Natural killer cell (primary cell): ENCODE results near the gene TMED8. TPM values are rescaled to one million over a fixed set of nuclear protein-coding genes. Genes with fewer than 3 reads are reported as not detected.
"Not testable (repeated sequence)": the region's sequence is repeated elsewhere in the genome, so short reads cannot be mapped to it uniquely, and the experiment has no call there.

Experiments
- ATAC-seq, 3 donors: fragments of 150-1000 bp in 2 of 3; fragments of 200-7000 bp in 1 of 3; cut with Tn5 transposase; 1 replicate in 1 of 3; 2 replicates in 2 of 3; pipeline ENCODE4 v1.10.0; 2021; ENCODE audit warnings: mild to moderate bottlenecking in 2 of 3, moderate library complexity in 2 of 3
- DNase-seq, 2 donors: peaks; one replicate each; pipeline versions ENCODE4 v3.0.0 to v3.0.0-alpha.2; 2013 to 2021; ENCODE audit warnings: mixed read lengths in 1 of 2
- H3K27ac ChIP-seq: one replicate; pipeline ENCODE4 v1.5.1; 2013; ENCODE audit warnings: mild to moderate bottlenecking, low read length
- H3K27me3 ChIP-seq: one replicate; pipeline ENCODE4 v1.6.1; 2013; ENCODE audit warnings: low read length; ENCODE audit not compliant: control insufficient read depth, insufficient read depth
- H3K36me3 ChIP-seq: one replicate; pipeline ENCODE4 v1.6.1; 2013; ENCODE audit warnings: low read length; ENCODE audit not compliant: control insufficient read depth, insufficient read depth
- H3K4me1 ChIP-seq: one replicate; pipeline ENCODE4 v1.6.1; 2013; ENCODE audit warnings: low read length; ENCODE audit not compliant: control insufficient read depth, insufficient read depth
- H3K4me3 ChIP-seq: one replicate; pipeline ENCODE4 v1.5.1; 2013; ENCODE audit warnings: low read length
- H3K9me3 ChIP-seq: one replicate; pipeline ENCODE4 v1.6.1; 2013; ENCODE audit warnings: low read length; ENCODE audit not compliant: control insufficient read depth, insufficient read depth
- H3K27ac Mint-ChIP-seq, 2 donors: one replicate each; pipeline ENCODE4 v1.8.0; 2022; ENCODE audit warnings: mild to moderate bottlenecking in 2 of 2, mixed read lengths in 2 of 2, moderate library complexity in 1 of 2
- H3K27me3 Mint-ChIP-seq, 2 donors: one replicate each; pipeline ENCODE4 v1.8.0; 2022; ENCODE audit warnings: low read depth in 2 of 2, mixed read lengths in 2 of 2
- H3K36me3 Mint-ChIP-seq: one replicate; pipeline ENCODE4 v1.8.0; 2022; ENCODE audit warnings: mixed read lengths
- H3K4me1 Mint-ChIP-seq, 2 donors: one replicate each; pipeline ENCODE4 v1.8.0; 2022; ENCODE audit warnings: mixed read lengths in 2 of 2
- H3K4me3 Mint-ChIP-seq: one replicate; pipeline ENCODE4 v1.8.0; 2022; ENCODE audit warnings: mild to moderate bottlenecking, moderate library complexity, mixed read lengths
- H3K9me3 Mint-ChIP-seq, 2 donors: one replicate each; pipeline ENCODE4 v1.8.0; 2022; ENCODE audit warnings: mixed read lengths in 2 of 2
- CTCF ChIP-seq: fragments of 200-600 bp; IDR thresholded peaks from one replicate; pipeline ENCODE4 v1.8.0; 2022; ENCODE audit warnings: antibody characterized with exemption
- WGBS: methylation state at CpG from one replicate; pipeline ENCODE4 v1.1.7; 2013; ENCODE audit warnings: missing lambda C conversion rate; ENCODE audit not compliant: insufficient coverage; 5-methylcytosine and 5-hydroxymethylcytosine counted together
- intact Hi-C: fragments of 100-400 bp; cut with micrococcal nuclease; formaldehyde crosslinking; loops from one replicate; pipeline ENCODE4 v1.14.2; 2022
- total RNA-seq, 4 donors: library from RNA; stranded (reverse); fragments of 120-200 nt in 1 of 4; gene quantifications; one replicate each; pipeline versions ENCODE4 v1.2.3 to v1.2.4, GENCODE V29; 2013 to 2022

TMED8 gene
- total RNA-seq, 3 donors from 2014 or later (not counting 1 experiment from before 2014, with no cell fraction given), result 8.0 to 9.3 (median 9.1) TPM

GRCh38 chr14:77320238-77320935 is 56.5 kb downstream of the TMED8 start, which contains the start of gene POMT2:
POMT2 (minus strand) TSS chr14:77320883; CDS start chr14:77320681, 202 bp downstream.
- no peaks in the 10 kb centered on the region for H3K36me3 Mint-ChIP-seq
- no peaks in the 10 kb centered on the region for H3K27me3 ChIP-seq
- no peaks in the 10 kb centered on the region for H3K27me3 Mint-ChIP-seq
- peak; percentile 51 to 77 (median 66) for ATAC-seq
- WGBS, result under 1% methylated on average over 69 of the region's 69 CpGs
- H3K4me1 Mint-ChIP-seq, result peaks cover 13 to 14% of the 10 kb centered on the region in 2 donors
- H3K9me3 Mint-ChIP-seq, result no peaks in the 10 kb centered on the region
- H3K36me3 ChIP-seq, result no peaks in the 10 kb centered on the region
- peak within 1 kb of the TSS; percentile 88 for H3K27ac ChIP-seq
- H3K4me1 ChIP-seq, result peaks cover 11% of the 10 kb centered on the region
- TF ChIP-seq CTCF, result peak; percentile 37
- DNase-seq, result peak; percentile 92 to 95
- H3K9me3 ChIP-seq, result no peaks in the 10 kb centered on the region
- H3K4me3 ChIP-seq, result peak within 1 kb of the TSS; percentile 63
- H3K27ac Mint-ChIP-seq, result peak within 1 kb of the TSS; percentile 96 to 97
- intact Hi-C loops, result loop anchor here (2.0 kb wide), 2 partner anchors 56 to 388 kb away; partner anchors contain the start of genes ALKBH1, SAMD15, SLIRP and TMED8
- H3K4me3 Mint-ChIP-seq, result peak within 1 kb of the TSS; percentile 97

GRCh38 chr14:77319422-77319821 is 57.5 kb downstream of the TMED8 start:
- ATAC-seq (no peak), DNase-seq (no peak)
- no peak overlapping the region for H3K27ac ChIP-seq
- Mint-ChIP-seq H3K27ac (no peak overlapping the region), H3K4me3 (no peak overlapping the region), H3K27me3 (no peaks in the 10 kb centered on the region), H3K9me3 (no peaks in the 10 kb centered on the region), H3K36me3 (no peaks in the 10 kb centered on the region), H3K4me1 (peaks cover 13 to 14% of the 10 kb centered on the region in 2 donors)
- 87% methylated on average over 5 of the region's 5 CpGs for WGBS
- TF ChIP-seq CTCF, result no peak
- H3K36me3 ChIP-seq, result no peaks in the 10 kb centered on the region
- intact Hi-C loops, result no loop called here
- H3K9me3 ChIP-seq, result no peaks in the 10 kb centered on the region
- no peak overlapping the region for H3K4me3 ChIP-seq
- no peaks in the 10 kb centered on the region for H3K27me3 ChIP-seq
- H3K4me1 ChIP-seq, result peaks cover 11% of the 10 kb centered on the region

GRCh38 chr14:77318756-77319155 is 58.1 kb downstream of the TMED8 start:
- H3K9me3 Mint-ChIP-seq, H3K27me3 Mint-ChIP-seq, H3K9me3 ChIP-seq, ATAC-seq, H3K4me3 Mint-ChIP-seq, H3K4me3 ChIP-seq, H3K36me3 ChIP-seq, H3K36me3 Mint-ChIP-seq, DNase-seq, H3K27me3 ChIP-seq, H3K27ac Mint-ChIP-seq, H3K27ac ChIP-seq, intact Hi-C loops: not testable (repeated sequence)
- peaks cover 13 to 14% of the 10 kb centered on the region in 2 donors for H3K4me1 Mint-ChIP-seq
- 97% methylated on average over 11 of the region's 11 CpGs for WGBS
- peaks cover 11% of the 10 kb centered on the region for H3K4me1 ChIP-seq

- Histone ChIP-seq H3K27ac (no peak overlapping the region), H3K4me3 (no peak overlapping the region), H3K36me3 (no peaks in the 10 kb centered on the region), H3K9me3 (no peaks in the 10 kb centered on the region), H3K4me1 (peaks cover 11% of the 10 kb centered on the region), H3K27me3 (no peaks in the 10 kb centered on the region)
- no peak for TF ChIP-seq CTCF
- Mint-ChIP-seq H3K4me3 (no peak overlapping the region), H3K27ac (no peak overlapping the region), H3K4me1 (peaks cover 13 to 14% of the 10 kb centered on the region in 2 donors), H3K27me3 (no peaks in the 10 kb centered on the region), H3K36me3 (no peaks in the 10 kb centered on the region), H3K9me3 (no peaks in the 10 kb centered on the region)
- ATAC-seq (no peak), DNase-seq (no peak)
- intact Hi-C loops, result no loop called here
- WGBS, result 86% methylated on average over 5 of the region's 5 CpGs
These were observed 58.8 kb downstream of the TMED8 start for GRCh38 chr14:77318006-77318553.
